ENCODE measurements around the gene NKIRAS1. TPM values are rescaled to one million over a fixed set of nuclear protein-coding genes. Genes with fewer than 3 reads are reported as not detected.
A peak's percentile ranks its signal among the peaks of the same experiment; 100 is the strongest.
"Not testable (repeated sequence)": the region's sequence is repeated elsewhere in the genome, so short reads cannot be mapped to it uniquely, and the experiment has no call there.

Gene NKIRAS1
- total RNA-seq, 1 donor from 2014 or later: 13.2 TPM

GRCh38 chr3:23859012-23859743 lies 57.6 kb downstream of the NKIRAS1 start:
- no peak for DNase-seq (ENCODE audit: low spot score)
- peaks cover 2% of the 10 kb centered on the region for H3K36me3 Mint-ChIP-seq (ENCODE audit: low read depth)
- no peaks in the 10 kb centered on the region for H3K27me3 Mint-ChIP-seq (ENCODE audit: low read depth)
- H3K4me1 Mint-ChIP-seq (ENCODE audit: low read depth): peaks cover 43% of the 10 kb centered on the region
- TF ChIP-seq CTCF (IDR thresholded peaks at IDR 0.05): no peak
- no peak overlapping the region for H3K4me3 Mint-ChIP-seq (ENCODE audit: unreplicated experiment)
- H3K9me3 Mint-ChIP-seq (ENCODE audit: low read depth): no peaks in the 10 kb centered on the region
- peak overlapping the region; percentile 79 for H3K27ac Mint-ChIP-seq (ENCODE audit: unreplicated experiment)

GRCh38 chr3:23856286-23856685 lies 60.5 kb downstream of the NKIRAS1 start:
- Mint-ChIP-seq H3K4me3 (ENCODE audit: unreplicated experiment) (no peak overlapping the region), H3K27ac (ENCODE audit: unreplicated experiment) (peak overlapping the region; percentile 91), H3K27me3 (ENCODE audit: low read depth) (no peaks in the 10 kb centered on the region), H3K36me3 (ENCODE audit: low read depth) (peaks cover 2% of the 10 kb centered on the region), H3K9me3 (ENCODE audit: low read depth) (peaks cover 3% of the 10 kb centered on the region), H3K4me1 (ENCODE audit: low read depth) (peaks cover 49% of the 10 kb centered on the region)
- DNase-seq (ENCODE audit: low spot score): no peak
- TF ChIP-seq CTCF (IDR thresholded peaks at IDR 0.05): no peak

GRCh38 chr3:23849462-23849861 lies 67.3 kb downstream of the NKIRAS1 start:
- peaks cover 12% of the 10 kb centered on the region for H3K4me1 Mint-ChIP-seq (ENCODE audit: low read depth)
- H3K4me3 Mint-ChIP-seq (ENCODE audit: unreplicated experiment); H3K27ac Mint-ChIP-seq (ENCODE audit: unreplicated experiment); H3K9me3 Mint-ChIP-seq (ENCODE audit: low read depth); DNase-seq (ENCODE audit: low spot score); H3K36me3 Mint-ChIP-seq (ENCODE audit: low read depth); H3K27me3 Mint-ChIP-seq (ENCODE audit: low read depth): not testable (repeated sequence)

GRCh38 chr3:23845326-23846216 lies 71.2 kb downstream of the NKIRAS1 start:
- TF ChIP-seq CTCF (IDR thresholded peaks at IDR 0.05): no peak
- H3K4me1 Mint-ChIP-seq (ENCODE audit: low read depth): no peaks in the 10 kb centered on the region
- H3K4me3 Mint-ChIP-seq (ENCODE audit: unreplicated experiment): no peak overlapping the region
- DNase-seq (ENCODE audit: low spot score): no peak
- H3K9me3 Mint-ChIP-seq (ENCODE audit: low read depth): no peaks in the 10 kb centered on the region
- no peak overlapping the region for H3K27ac Mint-ChIP-seq (ENCODE audit: unreplicated experiment)
- H3K27me3 Mint-ChIP-seq (ENCODE audit: low read depth): no peaks in the 10 kb centered on the region
- no peaks in the 10 kb centered on the region for H3K36me3 Mint-ChIP-seq (ENCODE audit: low read depth)

GRCh38 chr3:23843869-23844268 lies 72.9 kb downstream of the NKIRAS1 start:
- Mint-ChIP-seq H3K36me3 (ENCODE audit: low read depth) (no peaks in the 10 kb centered on the region), H3K27ac (ENCODE audit: unreplicated experiment) (no peak overlapping the region), H3K27me3 (ENCODE audit: low read depth) (no peaks in the 10 kb centered on the region), H3K4me1 (ENCODE audit: low read depth) (no peaks in the 10 kb centered on the region), H3K9me3 (ENCODE audit: low read depth) (no peaks in the 10 kb centered on the region), H3K4me3 (ENCODE audit: unreplicated experiment) (no peak overlapping the region)
- DNase-seq (ENCODE audit: low spot score): no peak
- no peak for TF ChIP-seq CTCF (IDR thresholded peaks at IDR 0.05)

Other genes starting within 250 kb of the NKIRAS1 start
- gene UBE2E1, start 111.0 kb downstream of the NKIRAS1 start, total RNA-seq: 72.3 to 103 TPM (median 101 TPM) in 3 replicates
- gene RPL15, start 142 bp upstream of the NKIRAS1 start, total RNA-seq: 1,295 to 1,411 TPM (median 1,362 TPM) in 3 replicates
- 14.7 to 19.8 TPM (median 19.6 TPM) in 3 replicates for gene NR1D2, start 28.3 kb upstream of the NKIRAS1 start, total RNA-seq

Data from chondrocyte (in vitro differentiated cells).